GM18519 (cell line): ENCODE results near the gene TRAK2.
"Not testable (repeated sequence)": the region's sequence is repeated elsewhere in the genome, so short reads cannot be mapped to it uniquely, and the experiment has no call there.

Experiments
- ATAC-seq: cut with Tn5 transposase; IDR thresholded peaks from one replicate; pipeline ENCODE4 v1.9.1; 2021; ENCODE audit warnings: mild to moderate bottlenecking, moderate library complexity; ENCODE audit not compliant: unreplicated experiment, low FRiP score

Gene TRAK2

DNA sequence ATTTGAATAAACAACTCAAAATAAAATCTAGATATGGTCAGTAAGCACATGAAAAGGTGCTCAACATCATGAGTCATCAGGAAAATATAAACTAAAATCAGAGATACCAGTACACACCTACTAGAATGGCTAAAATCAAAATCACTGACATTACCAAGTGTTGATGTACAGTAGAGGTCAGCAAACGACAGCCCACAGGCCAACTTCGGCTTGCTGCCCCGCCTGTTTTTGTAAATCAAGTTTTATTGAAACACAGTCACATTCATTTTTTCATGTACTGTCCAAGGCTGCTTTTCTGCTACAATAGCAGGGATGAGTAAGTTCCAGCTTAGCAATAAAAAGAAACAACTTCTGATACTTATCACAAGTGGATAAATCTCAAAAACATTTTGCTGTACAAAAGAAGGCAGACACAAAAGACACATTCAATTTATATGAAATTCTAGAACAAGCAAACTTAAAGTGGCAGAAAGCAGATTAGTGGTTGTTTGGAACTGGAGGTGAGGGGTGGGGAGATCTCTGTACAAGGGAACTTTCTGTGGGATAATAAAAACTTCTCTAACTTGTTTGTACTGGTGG is 32.1 kb downstream of the TRAK2 start:
- ATAC-seq: no peak

DNA sequence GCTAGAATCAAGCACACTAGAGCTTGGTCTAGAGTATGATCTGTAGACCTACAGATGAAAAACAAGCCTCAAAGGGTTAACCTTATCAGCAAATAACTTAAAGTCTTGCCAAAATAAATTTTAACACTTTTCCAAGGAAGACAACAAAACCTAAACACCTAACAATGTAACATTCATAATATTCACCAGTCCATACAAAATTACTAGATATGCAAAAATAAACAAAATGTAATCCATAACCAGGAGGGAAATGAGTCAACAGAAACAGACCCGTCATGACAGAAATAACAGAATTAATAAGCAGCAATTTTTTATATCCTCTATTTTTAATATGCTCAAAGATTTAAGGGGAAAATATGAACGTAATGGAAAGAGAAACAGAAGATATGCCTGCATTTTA is 36.1 kb downstream of the TRAK2 start:
- no peak for ATAC-seq

DNA sequence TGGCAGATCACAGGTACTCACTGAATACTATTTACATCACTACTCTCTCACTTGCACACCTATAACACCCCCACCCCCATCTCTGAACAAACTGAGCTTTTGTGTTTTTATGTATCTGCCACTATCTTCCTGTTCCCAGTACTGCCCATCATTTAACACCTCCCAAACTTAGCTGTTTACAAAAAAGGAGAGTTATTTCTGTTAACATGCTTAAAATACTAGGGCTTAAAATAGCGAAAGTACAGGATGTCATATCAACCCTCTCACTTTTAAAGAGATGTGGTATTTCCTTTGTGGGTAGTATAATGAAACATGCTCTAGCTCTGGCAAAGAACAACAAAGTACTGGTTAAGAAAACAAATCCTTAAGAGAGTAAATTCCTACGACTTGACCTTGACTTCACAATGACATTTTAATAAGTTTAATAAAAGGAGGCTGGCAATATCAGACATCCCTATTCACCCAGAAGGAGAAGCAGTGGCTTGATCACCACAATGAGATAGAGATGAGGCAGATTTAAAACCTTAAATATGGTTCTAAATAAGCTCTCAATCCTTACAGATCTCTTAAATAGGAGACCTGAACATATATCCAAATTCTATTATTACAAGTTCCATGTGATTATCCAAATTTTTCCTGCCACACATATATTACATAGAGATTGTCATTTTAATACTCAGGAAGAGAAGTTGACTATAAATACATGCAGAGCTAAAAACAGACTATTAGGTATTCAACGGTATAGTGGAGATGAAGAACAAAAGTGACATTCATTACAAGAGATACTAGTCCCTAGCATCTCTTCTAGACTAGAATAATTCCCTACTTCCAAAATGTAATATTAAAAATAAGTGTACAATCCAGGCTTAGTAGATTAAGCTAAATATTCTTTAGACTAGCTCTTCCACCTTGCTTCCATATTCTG is 36.9 kb downstream of the TRAK2 start:
- peak; percentile 75 for ATAC-seq

GRCh38 chr2:201413552-201413951 is 37.7 kb downstream of the TRAK2 start:
- no peak for ATAC-seq

GRCh38 chr2:201413143-201413542 is 38.1 kb downstream of the TRAK2 start:
- no peak for ATAC-seq

DNA sequence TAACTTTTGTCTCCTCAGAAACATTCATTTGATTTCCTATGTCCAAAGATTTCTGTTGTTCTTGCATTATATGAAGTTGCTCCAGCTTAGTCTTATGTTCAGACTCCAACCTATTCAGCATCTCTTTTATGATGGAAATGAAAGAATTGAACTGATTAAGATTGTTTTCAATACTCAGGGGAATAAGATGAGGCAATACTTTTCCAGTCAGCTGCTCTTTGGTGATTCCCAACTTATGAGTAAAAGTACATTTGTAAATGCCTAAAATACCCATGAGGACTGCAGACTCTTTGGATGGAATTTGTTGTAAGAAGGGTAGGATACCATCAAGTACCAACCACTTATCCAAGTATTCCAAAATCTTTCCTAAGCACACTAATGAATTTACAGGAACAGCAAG is 39.8 kb downstream of the TRAK2 start:
- ATAC-seq: no peak

DNA sequence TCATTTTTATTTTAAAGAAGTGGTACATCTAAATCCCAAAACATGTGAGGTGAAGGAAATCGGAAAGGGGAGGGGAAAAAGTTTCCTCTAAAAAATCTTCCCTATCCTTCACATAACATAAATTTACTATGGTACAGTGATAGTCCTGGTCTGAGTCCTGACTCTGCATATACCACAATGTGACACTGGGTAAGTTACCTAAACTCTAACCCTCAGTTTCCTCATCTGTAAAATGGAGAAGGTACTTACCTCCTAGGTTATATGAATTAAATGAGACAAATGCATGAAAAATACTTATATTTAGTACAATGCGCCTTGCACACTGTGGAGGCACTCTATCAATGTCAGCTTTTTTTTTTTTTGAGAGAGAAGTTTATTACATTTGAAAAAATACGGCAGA is 42.3 kb downstream of the TRAK2 start:
- ATAC-seq: no peak

GRCh38 chr2:201407265-201407664 is 44.0 kb downstream of the TRAK2 start:
- no peak for ATAC-seq

DNA sequence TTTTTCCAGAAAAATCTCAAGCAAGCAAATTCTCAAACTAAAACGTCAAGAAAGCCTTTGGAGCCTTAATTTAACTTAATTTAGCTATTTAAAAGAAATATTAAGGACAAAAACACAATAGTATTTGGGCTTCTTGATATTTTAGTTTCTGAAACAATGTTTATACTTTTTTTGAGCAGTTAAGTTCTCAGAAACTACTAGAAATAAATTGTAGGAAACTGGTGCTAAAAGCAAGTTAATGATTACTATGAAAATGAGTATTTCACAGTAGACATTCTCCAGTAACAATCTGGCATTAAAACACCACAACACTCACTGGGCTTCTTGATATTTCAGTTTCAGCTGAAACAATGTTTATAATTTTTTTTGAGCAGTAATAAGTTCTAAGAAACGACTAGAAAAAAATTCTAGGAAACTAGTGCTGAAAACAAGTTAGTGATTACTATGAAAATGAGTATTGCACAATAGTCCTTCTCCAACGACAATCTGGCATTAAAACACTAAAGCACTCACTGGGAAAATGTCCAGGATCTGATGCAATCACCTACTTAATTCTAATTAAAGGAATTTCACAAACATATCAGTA is 45.1 kb downstream of the TRAK2 start:
- ATAC-seq: no peak

DNA sequence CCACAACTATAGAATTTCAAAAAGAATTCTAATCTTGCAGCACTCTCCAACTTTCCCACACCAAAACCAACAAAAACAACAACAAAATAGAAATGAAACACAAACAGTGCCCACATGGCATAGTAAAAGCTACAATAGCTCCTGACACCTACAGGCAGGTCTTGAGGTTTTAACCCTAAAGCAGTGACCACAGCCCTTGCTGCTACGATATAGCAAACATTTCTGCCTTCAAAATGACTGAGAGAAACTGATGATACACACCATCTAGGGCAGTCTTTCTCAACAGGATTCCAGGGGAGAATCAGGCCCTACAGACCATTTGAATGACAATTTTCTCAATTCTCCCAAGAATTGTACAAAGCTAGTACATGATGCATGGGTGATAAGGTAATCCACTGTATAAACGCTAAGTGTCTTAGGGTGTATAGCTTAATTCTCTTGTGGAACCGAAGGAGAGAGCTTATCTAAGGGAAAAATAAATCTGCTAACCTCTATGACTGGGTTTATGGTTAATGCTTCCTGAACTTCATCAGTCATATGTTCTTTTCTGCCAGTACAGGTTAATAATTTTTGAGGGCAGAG is 46.5 kb downstream of the TRAK2 start:
- ATAC-seq: no peak

DNA sequence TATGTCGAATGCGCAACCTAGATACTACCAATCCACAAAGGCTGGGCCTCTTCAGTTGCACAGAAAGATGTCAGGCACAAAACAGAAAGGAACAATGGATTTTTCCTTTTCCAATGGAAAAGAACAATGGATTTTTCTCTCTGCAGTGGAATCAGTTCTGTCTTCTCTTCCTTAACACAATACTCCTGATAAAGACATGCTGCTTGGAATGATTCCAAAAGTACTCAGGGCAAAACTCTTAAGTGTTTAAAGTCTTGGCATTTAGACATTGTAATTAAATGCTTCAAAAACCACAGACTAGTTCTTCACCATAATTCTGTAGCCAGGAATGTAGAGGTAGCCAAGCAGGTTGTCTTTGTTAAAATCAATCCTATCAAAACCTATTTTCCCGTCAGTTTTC is 47.4 kb downstream of the TRAK2 start:
- no peak for ATAC-seq

- ATAC-seq: no peak
Observed at GRCh38 chr2:201402651-201403562, 48.4 kb downstream of the TRAK2 start.

DNA sequence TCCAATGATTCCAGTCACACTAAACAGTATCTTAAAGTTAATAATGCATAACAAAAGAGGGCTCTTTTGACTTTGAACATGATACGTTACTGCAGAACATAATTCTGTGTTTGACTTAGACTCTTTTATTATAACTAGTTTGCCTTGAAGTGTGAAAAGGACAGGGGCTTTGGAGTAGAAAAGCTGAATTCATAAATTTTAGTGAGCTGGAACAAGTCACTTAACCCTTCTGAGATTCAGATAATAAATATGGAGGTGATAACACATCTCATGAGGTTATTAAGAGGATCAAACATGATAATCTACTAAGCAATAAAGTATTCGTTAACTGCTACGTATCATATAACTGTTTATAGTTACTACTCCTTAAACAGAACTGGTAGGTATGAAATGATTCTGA is 49.4 kb downstream of the TRAK2 start:
- ATAC-seq: no peak

GRCh38 chr2:201396595-201396994 is 54.7 kb downstream of the TRAK2 start:
- ATAC-seq: no peak

DNA sequence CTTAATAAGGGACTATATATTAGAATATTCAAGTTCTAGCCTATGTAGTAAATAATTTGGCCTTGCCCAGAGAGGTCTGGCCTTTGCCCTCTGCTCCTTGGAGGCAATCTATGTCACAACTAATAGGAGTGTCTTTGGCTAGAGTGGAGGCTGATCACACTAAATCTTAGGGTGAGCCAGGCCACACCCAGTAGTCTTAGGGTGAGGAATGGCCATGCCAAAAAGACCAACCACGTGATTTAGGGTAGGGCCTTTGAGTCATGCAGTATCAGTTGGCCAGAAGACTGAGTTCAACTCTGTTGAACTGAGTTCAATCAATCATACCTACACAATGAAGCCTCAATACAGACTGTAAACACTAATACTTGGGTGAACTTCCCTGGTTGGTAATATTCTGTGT is 68.1 kb downstream of the TRAK2 start:
- no peak for ATAC-seq

- ATAC-seq: no peak
Observed at GRCh38 chr2:201378496-201379397, 72.5 kb downstream of the TRAK2 start.

DNA sequence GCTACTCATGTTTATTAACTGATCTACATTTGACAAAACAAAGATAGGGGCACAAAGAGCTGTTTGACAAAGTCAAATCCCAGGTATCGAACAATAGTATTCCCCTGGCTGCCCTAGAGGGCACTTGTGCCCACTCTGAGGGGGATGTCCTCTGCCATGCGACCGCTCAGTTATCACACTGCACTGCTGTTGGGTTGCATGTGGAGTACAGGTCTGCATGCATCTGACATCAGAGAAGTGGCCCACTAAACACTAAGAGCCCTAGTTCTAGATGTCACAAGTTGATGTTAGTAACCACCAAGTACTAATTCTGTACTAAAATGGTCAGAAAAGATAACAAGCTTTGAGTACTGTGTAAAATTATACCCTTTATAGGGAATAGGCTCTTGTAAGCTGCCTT is 74.0 kb downstream of the TRAK2 start:
- ATAC-seq: no peak

- no peak for ATAC-seq
Observed at GRCh38 chr2:201369775-201370174, 81.5 kb downstream of the TRAK2 start.

DNA sequence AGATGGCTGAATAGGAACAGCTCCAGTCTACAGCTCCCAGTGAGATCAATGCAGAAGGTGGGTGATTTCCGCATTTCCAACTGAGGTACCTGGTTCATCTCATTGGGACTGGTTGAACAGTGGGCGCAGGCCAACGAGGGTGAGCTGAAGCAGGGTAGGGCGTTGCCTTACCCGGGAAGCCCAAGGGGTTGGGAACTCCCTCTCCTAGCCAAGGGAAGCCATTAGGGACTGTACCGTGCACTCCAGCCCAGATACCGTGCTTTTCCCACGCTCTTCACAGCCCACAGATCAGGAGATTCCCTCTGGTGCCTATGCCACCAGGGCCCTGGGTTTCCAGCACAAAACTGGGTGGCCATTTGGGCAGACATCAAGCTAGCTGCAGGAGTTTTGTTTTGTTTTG is 81.9 kb downstream of the TRAK2 start:
- ATAC-seq: not testable (repeated sequence)
